Body of pancreas (tissue), 4 donors: ENCODE results near the gene RCCD1. TPM values are rescaled to one million over a fixed set of nuclear protein-coding genes. Genes with fewer than 3 reads are reported as not detected.
"Not testable (repeated sequence)": the region's sequence is repeated elsewhere in the genome, so short reads cannot be mapped to it uniquely, and the experiment has no call there.

Experiments used
- ATAC-seq: fragments of 150-250 bp; one replicate; pipeline ENCODE4 v1.9.1; 2016
- DNase-seq, 4 donors: peaks; one replicate each; pipeline ENCODE4 v3.0.0-alpha.2; 2019
- H3K27ac ChIP-seq, 4 donors: fragments of 200-600 bp; sonication (generic); 1 replicate in 3 of 4; 2 replicates in 1 of 4; pipeline versions ENCODE4 v1.5.1 to v1.6.1; 2016 to 2019; ENCODE audit warnings: mild to moderate bottlenecking in 1 of 4, mixed read lengths in 1 of 4, moderate library complexity in 1 of 4
- H3K27me3 ChIP-seq, 2 donors: fragments of 200-600 bp; sonication (generic); one replicate each; pipeline ENCODE4 v1.6.0; 2016; ENCODE audit warnings: mild to moderate bottlenecking in 1 of 2
- H3K36me3 ChIP-seq, 2 donors: fragments of 200-600 bp; sonication (generic); replicated peaks in 1 of 2; 2 replicates each; pipeline ENCODE4 v1.5.1; 2016; ENCODE audit warnings: low read depth in 2 of 2; ENCODE audit not compliant: insufficient read depth in 1 of 2
- H3K4me1 ChIP-seq: fragments of 200-600 bp; sonication (generic); one replicate; pipeline ENCODE4 v1.6.0; 2016
- H3K4me3 ChIP-seq, 2 donors: fragments of 200-600 bp; sonication (generic); 1 replicate in 1 of 2; 2 replicates in 1 of 2; pipeline ENCODE4 v1.5.1; 2016 to 2019
- H3K9me3 ChIP-seq, 3 donors: fragments of 200-600 bp; sonication (generic); 1 replicate in 2 of 3; 2 replicates in 1 of 3; pipeline ENCODE4 v1.5.1; 2016
- POLR2A ChIP-seq, 3 donors: fragments of 450-650 bp; IDR thresholded peaks; one replicate each; pipeline ENCODE4 v1.6.1; 2016; ENCODE audit warnings: antibody characterized with exemption in 3 of 3, mild to moderate bottlenecking in 2 of 3
- WGBS, 2 donors: methylation state at CpG; one replicate each; pipeline ENCODE4 v1.1.5; 2017; 5-methylcytosine and 5-hydroxymethylcytosine counted together
- intact Hi-C: fragments of 100-400 bp; cut with DNase I; formaldehyde crosslinking; loops from one replicate; pipeline ENCODE4 v1.15.1; 2023
- total RNA-seq, 2 donors: library from RNA; depleted of rRNA; stranded (reverse); fragments of >200 nt; gene quantifications; one replicate each; pipeline ENCODE4 v1.1.0, GENCODE V29; 2016
- TF ChIP-seq, protein P1 (sequence below), 7 experiments: fragments of 450-650 bp in 4 of 7; fragments of 200-600 bp in 3 of 7; sonication (generic) in 3 of 7; IDR thresholded peaks; one replicate each; pipeline ENCODE4 v1.5.1; 2016 to 2019; ENCODE audit warnings: antibody characterized with exemption in 7 of 7

RCCD1 gene
- total RNA-seq, 2 donors from 2014 or later = 13.7 to 21.4 TPM

- intact Hi-C loops = no loop called here
- no peak for TF ChIP-seq POLR2A (IDR thresholded peaks at IDR 0.05)
- TF ChIP-seq, protein P1, sequence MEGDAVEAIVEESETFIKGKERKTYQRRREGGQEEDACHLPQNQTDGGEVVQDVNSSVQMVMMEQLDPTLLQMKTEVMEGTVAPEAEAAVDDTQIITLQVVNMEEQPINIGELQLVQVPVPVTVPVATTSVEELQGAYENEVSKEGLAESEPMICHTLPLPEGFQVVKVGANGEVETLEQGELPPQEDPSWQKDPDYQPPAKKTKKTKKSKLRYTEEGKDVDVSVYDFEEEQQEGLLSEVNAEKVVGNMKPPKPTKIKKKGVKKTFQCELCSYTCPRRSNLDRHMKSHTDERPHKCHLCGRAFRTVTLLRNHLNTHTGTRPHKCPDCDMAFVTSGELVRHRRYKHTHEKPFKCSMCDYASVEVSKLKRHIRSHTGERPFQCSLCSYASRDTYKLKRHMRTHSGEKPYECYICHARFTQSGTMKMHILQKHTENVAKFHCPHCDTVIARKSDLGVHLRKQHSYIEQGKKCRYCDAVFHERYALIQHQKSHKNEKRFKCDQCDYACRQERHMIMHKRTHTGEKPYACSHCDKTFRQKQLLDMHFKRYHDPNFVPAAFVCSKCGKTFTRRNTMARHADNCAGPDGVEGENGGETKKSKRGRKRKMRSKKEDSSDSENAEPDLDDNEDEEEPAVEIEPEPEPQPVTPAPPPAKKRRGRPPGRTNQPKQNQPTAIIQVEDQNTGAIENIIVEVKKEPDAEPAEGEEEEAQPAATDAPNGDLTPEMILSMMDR (IDR thresholded peaks at IDR 0.05) = no peak
- H3K36me3 ChIP-seq = peaks cover 29 to 45% of the 10 kb centered on the region in 2 donors
- 49 to 73% methylated on average over 9 of the region's 9 CpGs for WGBS, 2 donors
- peak overlapping the region in 2 of 4 donors; percentile 23 to 33 for H3K27ac ChIP-seq
- H3K4me1 ChIP-seq = peaks cover 47% of the 10 kb centered on the region
- no peaks in the 10 kb centered on the region for H3K27me3 ChIP-seq
- DNase-seq (no peak), ATAC-seq (no peak)
- no peaks in the 10 kb centered on the region for H3K9me3 ChIP-seq
- H3K4me3 ChIP-seq = no peak overlapping the region
Measured at GRCh38 chr15:90907838-90908507, 46.7 kb upstream of the RCCD1 start.

DNA sequence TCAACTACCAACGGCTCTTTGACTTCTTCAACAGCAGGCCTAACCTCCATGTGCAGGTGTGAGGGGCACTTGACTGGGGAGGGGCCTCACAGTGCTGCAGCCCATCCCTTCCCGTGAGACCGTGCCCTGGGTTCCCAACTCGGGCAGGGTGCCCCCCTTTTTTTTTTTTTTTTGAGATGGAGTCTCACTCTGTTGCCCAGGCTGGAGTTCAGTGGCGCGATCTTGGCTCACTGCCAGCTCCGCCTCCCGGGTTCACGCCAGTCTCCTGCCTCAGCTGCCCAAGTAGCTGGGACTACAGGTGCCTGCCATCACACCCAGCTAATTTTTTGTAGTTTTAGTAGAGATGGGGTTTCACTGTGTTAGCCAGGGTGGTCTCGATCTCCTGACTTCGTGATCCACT is 45.2 kb upstream of the RCCD1 start:
- H3K9me3 ChIP-seq, ATAC-seq, H3K4me3 ChIP-seq, H3K27me3 ChIP-seq, H3K27ac ChIP-seq, DNase-seq, intact Hi-C loops: not testable (repeated sequence)
- 65 to 85% methylated on average over 5 to 11 of the region's 11 CpGs for WGBS, 2 donors
- peaks cover 30 to 59% of the 10 kb centered on the region in 2 donors for H3K36me3 ChIP-seq
- H3K4me1 ChIP-seq = peaks cover 35% of the 10 kb centered on the region

DNA sequence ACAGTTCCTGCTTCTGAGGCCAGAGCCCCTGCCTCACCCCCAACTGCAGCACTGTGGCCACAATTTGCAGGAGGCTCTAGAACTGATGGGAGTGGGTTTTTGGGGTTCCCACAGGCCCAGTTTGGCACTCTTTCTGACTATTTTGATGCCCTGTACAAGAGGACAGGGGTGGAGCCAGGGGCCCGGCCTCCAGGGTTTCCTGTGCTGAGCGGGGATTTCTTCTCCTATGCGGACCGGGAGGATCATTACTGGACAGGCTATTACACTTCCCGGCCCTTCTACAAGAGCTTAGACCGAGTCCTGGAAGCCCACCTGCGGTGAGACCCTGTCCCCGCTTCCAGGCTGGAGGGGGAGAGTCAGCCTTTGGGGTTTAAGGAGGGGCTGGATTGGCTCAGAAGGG is 44.7 kb upstream of the RCCD1 start:
- intact Hi-C loops = no loop called here
- 92 to 100% methylated on average over 4 to 8 of the region's 8 CpGs for WGBS, 2 donors
- TF ChIP-seq POLR2A (IDR thresholded peaks at IDR 0.05) = no peak
- TF ChIP-seq, protein P1 (IDR thresholded peaks at IDR 0.05) = no peak
- H3K36me3 ChIP-seq = peaks cover 30 to 64% of the 10 kb centered on the region in 2 donors
- H3K4me3 ChIP-seq = no peak overlapping the region
- ATAC-seq = no peak
- H3K27me3 ChIP-seq = no peaks in the 10 kb centered on the region
- no peak for DNase-seq
- no peaks in the 10 kb centered on the region for H3K9me3 ChIP-seq
- peaks cover 29% of the 10 kb centered on the region for H3K4me1 ChIP-seq
- H3K27ac ChIP-seq = no peak overlapping the region

GRCh38 chr15:90910441-90911301 is 44.0 kb upstream of the RCCD1 start:
- intact Hi-C loops = no loop called here
- peaks cover 23% of the 10 kb centered on the region for H3K4me1 ChIP-seq
- no peak overlapping the region for H3K27ac ChIP-seq
- no peaks in the 10 kb centered on the region for H3K27me3 ChIP-seq
- peaks cover 30 to 65% of the 10 kb centered on the region in 2 donors for H3K36me3 ChIP-seq
- DNase-seq (no peak), ATAC-seq (no peak)
- WGBS, 2 donors = 94 to 97% methylated on average over 17 to 24 of the region's 24 CpGs
- H3K9me3 ChIP-seq = no peaks in the 10 kb centered on the region
- TF ChIP-seq, protein P1 (IDR thresholded peaks at IDR 0.05) = no peak
- TF ChIP-seq POLR2A (IDR thresholded peaks at IDR 0.05) = no peak
- no peak overlapping the region for H3K4me3 ChIP-seq

DNA sequence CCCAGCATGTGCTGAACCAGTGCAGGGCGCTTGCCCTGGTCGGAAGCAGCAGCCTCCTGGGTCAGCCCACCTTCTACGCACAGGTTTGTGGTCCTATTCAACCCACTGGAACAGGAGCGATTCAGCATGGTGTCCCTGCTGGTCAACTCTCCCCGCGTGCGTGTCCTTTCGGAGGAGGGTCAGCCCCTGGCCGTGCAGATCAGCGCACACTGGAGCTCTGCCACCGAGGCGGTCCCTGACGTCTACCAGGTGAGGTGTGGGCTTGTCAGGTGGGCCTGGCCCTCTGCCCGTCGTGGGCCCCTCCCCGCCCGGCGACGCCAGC is 43.4 kb upstream of the RCCD1 start:
- Histone ChIP-seq H3K4me1 (peaks cover 17% of the 10 kb centered on the region), H3K27me3 (no peaks in the 10 kb centered on the region), H3K36me3 (peaks cover 33 to 65% of the 10 kb centered on the region in 2 donors), H3K27ac (no peak overlapping the region), H3K9me3 (no peaks in the 10 kb centered on the region), H3K4me3 (no peak overlapping the region)
- DNase-seq = no peak
- whole genome bisulfite sequencing, 2 donors = 85 to 89% methylated on average over 13 to 16 of the region's 19 CpGs
- TF ChIP-seq, protein P1 (IDR thresholded peaks at IDR 0.05) = no peak
- no peak for TF ChIP-seq POLR2A (IDR thresholded peaks at IDR 0.05)
- intact Hi-C loops = no loop called here
- no peak for ATAC-seq
